ENCODE measurements around the gene CCL27. TPM values are rescaled to one million over a fixed set of nuclear protein-coding genes. Genes with fewer than 3 reads are reported as not detected.

The CCL27 gene
- total and polyA plus RNA-seq, 2 donors (not counting 1 experiment from before 2014, with no cell fraction given): not detected

- no peak overlapping the region for H2AFZ ChIP-seq (ENCODE audit: insufficient read depth, low read depth, low read length, poor library complexity, severe bottlenecking)
- no peaks in the 10 kb centered on the region for H3K9me3 Mint-ChIP-seq (ENCODE audit: insufficient read depth)
- no peak overlapping the region for H3K4me3 Mint-ChIP-seq
- peaks cover 7% of the 10 kb centered on the region for H3K4me1 Mint-ChIP-seq
- DNase-seq: no peak
- H3K4me3 ChIP-seq (ENCODE audit: control extremely low read depth in 1 of 5, extremely low read depth in 1 of 5, insufficient read depth in 1 of 5, low read depth in 2 of 5, low read length in 4 of 5): no peak overlapping the region
- TF ChIP-seq CTCF (IDR thresholded peaks at IDR 0.05) (no peak), EZH2 (IDR thresholded peaks at IDR 0.05; ENCODE audit: borderline replicate concordance, insufficient read depth, low read depth, low read length, poor library complexity, severe bottlenecking) (no peak)
- no peak for ATAC-seq (ENCODE audit: low read depth)
- H3K4me2 ChIP-seq (replicated peaks; ENCODE audit: low read depth, low read length, poor library complexity, severe bottlenecking): no peak overlapping the region
- H3K4me1 ChIP-seq (ENCODE audit: control insufficient read depth in 2 of 2, insufficient read depth in 2 of 2, low read length in 2 of 2): peaks cover 4 to 5% of the 10 kb centered on the region in 2 donors
- H3K27me3 ChIP-seq (replicated peaks in 1 of 4; ENCODE audit: control extremely low read depth in 1 of 4, control insufficient read depth in 3 of 4, insufficient read depth in 4 of 4, low read length in 3 of 4): no peaks in the 10 kb centered on the region
- H3K79me2 ChIP-seq (ENCODE audit: control insufficient read depth, insufficient read depth, low read length): no peaks in the 10 kb centered on the region
- no peaks in the 10 kb centered on the region for H3K36me3 ChIP-seq (replicated peaks in 1 of 2; ENCODE audit: control extremely low read depth in 1 of 2, control insufficient read depth in 1 of 2, extremely low read depth in 1 of 2, insufficient read depth in 2 of 2, low read length in 1 of 2)
- 92% methylated on average over 8 of the region's 8 CpGs for WGBS (ENCODE audit: insufficient coverage)
- intact Hi-C loops (cut with micrococcal nuclease): no loop called here
- POLR2A ChIA-PET: no interaction called here
- peaks cover 3% of the 10 kb centered on the region for H3K27me3 Mint-ChIP-seq
- no peaks in the 10 kb centered on the region for H3K9me3 ChIP-seq (ENCODE audit: control extremely low read depth in 1 of 3, control insufficient read depth in 2 of 3, insufficient read depth in 1 of 3, low read length in 2 of 3)
- H3K9ac ChIP-seq (ENCODE audit: low read length): no peak overlapping the region
- H3K27ac Mint-ChIP-seq: no peak overlapping the region
- H4K20me1 ChIP-seq (ENCODE audit: control insufficient read depth, insufficient read depth, low read length, poor library complexity, severe bottlenecking): no peaks in the 10 kb centered on the region
- no peak overlapping the region for H3K27ac ChIP-seq (ENCODE audit: low read length in 2 of 2)
- CTCF ChIA-PET: interaction anchor here (2.9 kb wide), 1 partner anchor 43 kb away, joined by 10 read pairs; no protein-coding TSS in a partner anchor
Observed at GRCh38 chr9:34659592-34660253, 2.7 kb downstream of the CCL27 start.

GRCh38 chr9:34658461-34658860 is 4.0 kb downstream of the CCL27 start:
- H3K4me3 Mint-ChIP-seq: no peak overlapping the region
- Histone ChIP-seq H3K36me3 (replicated peaks in 1 of 2; ENCODE audit: control extremely low read depth in 1 of 2, control insufficient read depth in 1 of 2, extremely low read depth in 1 of 2, insufficient read depth in 2 of 2, low read length in 1 of 2) (no peaks in the 10 kb centered on the region), H2AFZ (ENCODE audit: insufficient read depth, low read depth, low read length, poor library complexity, severe bottlenecking) (no peak overlapping the region), H3K79me2 (ENCODE audit: control insufficient read depth, insufficient read depth, low read length) (no peaks in the 10 kb centered on the region), H3K4me3 (ENCODE audit: control extremely low read depth in 1 of 5, extremely low read depth in 1 of 5, insufficient read depth in 1 of 5, low read depth in 2 of 5, low read length in 4 of 5) (no peak overlapping the region), H4K20me1 (ENCODE audit: control insufficient read depth, insufficient read depth, low read length, poor library complexity, severe bottlenecking) (no peaks in the 10 kb centered on the region), H3K27ac (ENCODE audit: low read length in 2 of 2) (no peak overlapping the region), H3K27me3 (replicated peaks in 1 of 4; ENCODE audit: control extremely low read depth in 1 of 4, control insufficient read depth in 3 of 4, insufficient read depth in 4 of 4, low read length in 3 of 4) (no peaks in the 10 kb centered on the region), H3K4me1 (ENCODE audit: control insufficient read depth in 2 of 2, insufficient read depth in 2 of 2, low read length in 2 of 2) (no peaks in the 10 kb centered on the region), H3K9me3 (ENCODE audit: control extremely low read depth in 1 of 3, control insufficient read depth in 2 of 3, insufficient read depth in 1 of 3, low read length in 2 of 3) (no peaks in the 10 kb centered on the region), H3K9ac (ENCODE audit: low read length) (no peak overlapping the region), H3K4me2 (replicated peaks; ENCODE audit: low read depth, low read length, poor library complexity, severe bottlenecking) (no peak overlapping the region)
- H3K27me3 Mint-ChIP-seq: peaks cover 3% of the 10 kb centered on the region
- no peak for DNase-seq
- TF ChIP-seq EZH2 (IDR thresholded peaks at IDR 0.05; ENCODE audit: borderline replicate concordance, insufficient read depth, low read depth, low read length, poor library complexity, severe bottlenecking): no peak
- no peak for TF ChIP-seq CTCF (IDR thresholded peaks at IDR 0.05)
- H3K27ac Mint-ChIP-seq: no peak overlapping the region
- ChIA-PET POLR2A (no interaction called here), CTCF (interaction anchor here (1.0 kb wide), 1 partner anchor 44 kb away, joined by 4 read pairs; no protein-coding TSS in a partner anchor)
- no peaks in the 10 kb centered on the region for H3K4me1 Mint-ChIP-seq
- no peak for ATAC-seq (ENCODE audit: low read depth)
- intact Hi-C loops (cut with micrococcal nuclease): no loop called here
- 96% methylated on average over 14 of the region's 14 CpGs for WGBS (ENCODE audit: insufficient coverage)
- H3K9me3 Mint-ChIP-seq (ENCODE audit: insufficient read depth): no peaks in the 10 kb centered on the region

Data from B cell (primary cell).